GM21717 (cell line): ENCODE data around the gene GSE1.

ENCODE experiments used
- ATAC-seq: cut with Tn5 transposase; IDR thresholded peaks from one replicate; pipeline ENCODE4 v1.9.1; 2021; ENCODE audit warnings: mild to moderate bottlenecking, moderate library complexity; ENCODE audit not compliant: unreplicated experiment

Gene GSE1

GRCh38 chr16:85605051-85605911 lies 7.8 kb upstream of the GSE1 start:
- ATAC-seq = no peak

GRCh38 chr16:85605912-85606841 lies 6.9 kb upstream of the GSE1 start:
- ATAC-seq = no peak

DNA sequence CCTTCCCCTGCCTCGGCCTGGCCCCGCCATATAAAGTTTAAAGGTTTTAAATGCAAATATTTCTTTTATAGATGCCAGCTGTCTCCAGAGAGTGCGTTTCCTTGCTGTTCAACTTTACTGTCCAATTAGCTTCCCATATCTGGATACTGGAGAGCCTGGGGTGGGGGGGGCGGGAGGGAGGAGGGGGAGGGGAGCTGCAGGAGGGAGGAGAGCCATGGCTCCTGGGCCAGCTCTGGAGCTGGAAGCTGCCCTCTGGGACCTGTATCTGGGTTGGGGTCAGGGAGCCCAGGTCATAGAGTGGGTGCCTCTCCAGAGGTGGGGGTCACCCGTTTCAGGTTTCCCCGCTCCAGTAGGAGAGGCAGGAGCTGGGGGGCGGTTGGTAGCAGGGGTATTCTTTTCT lies 6.2 kb upstream of the GSE1 start:
- no peak for ATAC-seq

DNA sequence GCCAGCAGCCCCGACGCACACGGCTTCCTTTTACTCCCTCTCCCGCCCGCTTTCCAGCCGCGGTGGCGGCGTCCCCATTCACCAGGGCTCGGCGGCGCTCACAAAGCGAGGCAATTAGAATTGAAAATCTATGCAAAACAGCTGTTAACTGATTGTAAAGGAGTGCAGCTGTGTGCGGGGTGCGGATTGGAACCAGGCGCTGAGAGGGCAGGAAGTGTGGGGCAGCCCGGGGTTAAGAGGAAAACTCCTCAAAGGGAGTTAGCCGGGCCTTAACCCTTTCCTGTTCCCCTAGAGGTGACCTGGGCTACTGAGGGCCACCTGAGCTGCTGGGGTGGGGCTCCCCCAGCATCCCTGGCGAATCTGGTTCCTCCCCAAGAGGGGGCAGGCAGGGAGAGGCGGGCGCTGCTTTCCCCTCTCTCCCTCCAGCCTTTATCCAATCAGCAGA lies 5.8 kb upstream of the GSE1 start:
- ATAC-seq = no peak

GRCh38 chr16:85607796-85608514 lies 5.2 kb upstream of the GSE1 start:
- no peak for ATAC-seq

- no peak for ATAC-seq
These were observed 4.6 kb upstream of the GSE1 start for GRCh38 chr16:85608515-85608885.

DNA sequence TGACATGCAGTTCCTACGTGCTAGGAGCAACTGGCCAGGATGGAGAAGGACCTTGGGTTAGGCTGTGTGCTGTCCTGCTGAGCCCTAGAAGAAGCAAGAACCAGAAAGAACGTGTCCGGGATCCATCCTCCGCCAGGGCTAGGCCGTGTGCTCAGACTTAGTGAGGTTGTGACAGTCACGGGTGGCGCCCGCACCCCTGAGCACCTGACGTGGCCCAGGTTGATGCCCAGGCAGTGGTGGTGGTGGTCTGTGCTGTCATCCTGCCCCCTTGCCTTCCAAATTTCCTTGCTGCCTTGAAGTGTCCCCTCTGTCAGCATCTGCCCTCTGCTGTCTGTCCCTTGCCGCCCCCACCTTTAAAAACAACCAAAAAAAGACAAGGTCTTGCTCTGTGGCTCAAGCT lies 4.2 kb upstream of the GSE1 start:
- ATAC-seq = no peak

DNA sequence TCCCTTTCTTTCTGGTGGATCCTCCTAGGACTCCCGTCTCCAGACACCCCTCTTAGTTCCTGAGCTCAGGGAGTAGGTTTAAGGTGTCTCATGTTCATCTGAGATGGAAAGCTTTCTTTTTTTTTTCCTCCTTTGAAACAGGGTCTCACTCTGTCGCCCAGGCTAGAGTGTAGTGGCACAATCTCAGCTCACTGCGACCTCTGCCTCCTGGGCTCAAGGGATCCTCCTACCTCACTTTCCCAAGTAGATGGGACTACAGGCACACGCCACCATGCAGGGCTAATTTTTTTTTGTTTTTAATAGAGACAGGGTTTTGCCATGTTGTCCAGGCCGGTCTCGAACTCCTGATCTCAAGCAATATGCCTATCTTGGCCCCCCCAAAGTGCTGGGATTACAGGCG lies 3.6 kb upstream of the GSE1 start:
- ATAC-seq = no peak

DNA sequence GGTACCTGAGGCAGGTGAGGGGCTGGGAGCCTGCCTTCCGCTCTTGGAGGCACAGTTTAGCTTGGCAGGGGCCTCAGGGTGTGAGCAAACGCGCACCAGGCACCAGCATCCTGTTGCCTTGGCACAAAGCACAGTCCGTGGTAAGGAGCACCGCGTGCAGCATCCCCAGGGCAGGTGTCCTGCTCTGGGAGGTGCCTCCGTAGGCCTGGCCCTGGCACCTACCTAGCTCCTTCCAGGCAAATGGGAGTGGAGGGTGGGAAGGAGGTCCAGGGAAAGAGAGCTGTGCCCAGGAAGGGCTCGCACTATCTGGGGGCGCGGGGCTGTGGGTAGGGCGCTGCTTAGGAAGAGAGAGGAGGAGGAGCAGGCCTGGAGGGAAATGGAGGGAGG lies 3.1 kb upstream of the GSE1 start:
- no peak for ATAC-seq

GRCh38 chr16:85610446-85611193 lies 2.5 kb upstream of the GSE1 start:
- peak; percentile 32 for ATAC-seq

- no peak for ATAC-seq
These were observed 2.0 kb upstream of the GSE1 start for GRCh38 chr16:85611194-85611443.

GRCh38 chr16:85611444-85612190 lies 1.5 kb upstream of the GSE1 start:
- ATAC-seq = no peak

DNA sequence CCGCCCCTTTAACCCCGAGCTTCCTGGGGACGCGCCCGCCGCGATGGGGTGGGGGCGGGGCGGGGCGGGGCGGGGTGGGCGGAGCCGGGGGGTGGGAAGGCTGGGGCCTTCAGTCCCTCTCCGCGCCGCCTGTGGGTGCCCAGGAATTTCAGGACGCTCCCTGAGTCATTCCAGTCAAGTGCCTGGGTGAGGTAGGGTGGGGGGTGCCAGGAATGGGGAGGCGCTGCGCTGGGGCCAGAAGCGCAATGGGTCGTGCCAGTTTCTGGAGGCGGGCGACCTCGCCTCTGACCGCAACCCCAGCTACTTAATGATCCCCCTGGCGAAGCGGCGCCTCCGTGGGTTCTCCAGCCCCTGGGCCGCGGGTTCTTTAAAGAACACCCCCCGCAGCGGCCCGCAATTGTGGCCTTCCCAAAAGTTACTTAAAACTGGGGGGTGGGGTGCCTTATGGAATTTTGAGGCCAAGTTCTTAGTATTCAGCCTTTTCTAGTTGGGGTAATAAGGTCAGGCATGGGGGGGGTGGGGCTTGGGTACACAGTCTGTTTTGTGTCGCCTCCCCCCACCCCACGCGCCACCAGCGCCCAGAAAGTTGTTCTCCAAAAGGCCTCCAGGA lies 826 bp upstream of the GSE1 start:
- ATAC-seq = no peak

- no peak for ATAC-seq
These were observed 649 bp downstream of the GSE1 start for GRCh38 chr16:85613604-85614337.

DNA sequence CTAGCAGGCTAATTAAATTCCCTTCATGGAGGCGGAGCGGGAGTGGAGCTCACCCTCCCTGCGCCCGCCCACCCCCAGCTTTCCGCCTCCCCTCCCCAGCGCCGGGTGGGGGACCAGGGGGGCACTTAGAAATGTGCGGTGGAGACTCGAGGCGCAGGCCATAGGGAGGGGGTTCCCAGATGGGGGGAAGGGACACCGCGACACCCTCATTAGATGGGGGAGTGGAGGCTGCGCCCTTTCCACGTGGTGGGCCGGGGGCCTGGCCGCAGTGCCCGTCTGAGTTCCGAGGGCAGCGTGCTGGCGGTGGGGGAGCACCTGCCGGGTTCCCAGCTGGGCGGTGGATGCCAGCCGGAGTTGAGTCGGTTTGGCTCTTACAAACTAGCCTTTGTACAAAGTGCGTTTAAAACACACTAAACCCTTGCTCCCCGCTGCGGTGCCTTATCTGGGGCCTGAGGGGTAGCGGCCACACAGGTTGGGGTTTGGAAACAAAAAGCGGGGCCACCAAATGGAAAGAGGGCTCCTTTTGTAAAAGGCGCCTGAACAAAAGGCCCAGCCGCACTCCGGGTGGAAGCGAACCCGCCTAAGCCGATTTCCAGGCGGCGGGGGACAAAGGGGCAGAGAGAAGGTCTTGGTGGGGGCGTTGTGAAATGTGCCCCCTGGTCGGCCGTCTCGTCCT lies 1.4 kb downstream of the GSE1 start:
- ATAC-seq = no peak

DNA sequence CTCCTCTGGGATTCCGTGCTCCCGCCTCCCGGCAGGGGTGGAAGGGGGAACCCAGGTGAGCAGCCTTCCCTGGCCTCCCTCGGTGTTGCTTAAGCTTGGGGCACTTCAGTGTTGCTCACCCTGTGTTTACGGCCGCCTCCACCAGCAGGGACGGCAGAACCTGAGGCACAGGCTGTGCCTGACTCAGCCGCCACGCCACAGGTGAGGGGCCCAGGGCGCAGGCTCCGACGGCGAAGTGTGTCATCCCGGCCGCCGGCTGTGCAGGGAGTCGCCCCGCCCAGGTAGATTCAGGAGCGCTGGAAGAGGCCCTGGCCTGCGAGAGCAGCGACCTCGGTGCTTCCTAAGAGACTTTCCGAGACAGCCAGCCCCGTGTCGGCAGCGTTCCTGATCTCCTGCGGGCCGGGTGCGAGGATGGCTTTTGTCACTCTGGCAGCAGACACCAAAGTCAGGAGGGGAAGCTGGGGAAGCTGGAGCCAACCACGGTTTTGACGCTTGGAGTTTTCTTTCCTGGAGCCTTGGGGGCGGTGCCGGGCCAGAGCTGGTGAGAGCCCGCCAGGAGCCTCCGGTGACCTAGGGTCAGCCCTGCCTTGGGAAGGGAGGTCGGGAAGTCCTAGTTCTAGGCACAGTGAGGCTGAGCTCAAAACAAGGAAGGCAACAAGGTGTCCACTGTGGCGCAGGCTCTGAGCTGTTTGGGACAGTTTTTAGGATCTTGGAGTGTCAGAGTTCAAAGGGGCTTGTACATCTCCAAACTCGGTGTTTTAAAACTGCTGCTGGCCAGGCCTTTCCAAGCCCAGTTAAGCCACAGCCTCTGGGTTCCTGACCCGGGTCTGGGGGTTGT lies 2.1 kb downstream of the GSE1 start:
- ATAC-seq = no peak

GRCh38 chr16:85615852-85616606 lies 2.9 kb downstream of the GSE1 start:
- ATAC-seq = peak; percentile 33
